GM19351 (cell line): ENCODE data around the gene CYS1.
"Not testable (repeated sequence)": the region's sequence is repeated elsewhere in the genome, so short reads cannot be mapped to it uniquely, and the experiment has no call there.

Experiments used
- ATAC-seq: cut with Tn5 transposase; IDR thresholded peaks from one replicate; pipeline ENCODE4 v1.9.1; 2021; ENCODE audit warnings: mild to moderate bottlenecking, moderate library complexity; ENCODE audit not compliant: unreplicated experiment

CYS1 gene

GRCh38 chr2:10016001-10016801 lies 64.0 kb downstream of the CYS1 start:
- ATAC-seq, result no peak

- ATAC-seq, result not testable (repeated sequence)
Observed at GRCh38 chr2:10015376-10015989, 64.7 kb downstream of the CYS1 start.

GRCh38 chr2:10014418-10015190 lies 65.6 kb downstream of the CYS1 start:
- no peak for ATAC-seq

GRCh38 chr2:10013651-10014417 lies 66.4 kb downstream of the CYS1 start:
- not testable (repeated sequence) for ATAC-seq

GRCh38 chr2:10012963-10013461 lies 67.2 kb downstream of the CYS1 start:
- no peak for ATAC-seq

GRCh38 chr2:10012366-10012962 lies 67.7 kb downstream of the CYS1 start:
- ATAC-seq, result not testable (repeated sequence)

GRCh38 chr2:10011606-10012325 lies 68.4 kb downstream of the CYS1 start:
- ATAC-seq, result not testable (repeated sequence)

- not testable (repeated sequence) for ATAC-seq
Observed at GRCh38 chr2:10010861-10011605, 69.2 kb downstream of the CYS1 start.

GRCh38 chr2:10009811-10010781 lies 70.1 kb downstream of the CYS1 start:
- no peak for ATAC-seq

GRCh38 chr2:10009271-10009810 lies 70.9 kb downstream of the CYS1 start:
- no peak for ATAC-seq

GRCh38 chr2:10008809-10009176 lies 71.4 kb downstream of the CYS1 start:
- ATAC-seq, result no peak

- ATAC-seq, result no peak
Observed at GRCh38 chr2:10007921-10008808, 72.0 kb downstream of the CYS1 start.

- no peak for ATAC-seq
Observed at GRCh38 chr2:10007435-10007834, 72.8 kb downstream of the CYS1 start.
